Heart left ventricle (tissue), 13 donors: ENCODE data around the gene DDX10.

Source experiments
- CTCF ChIP-seq, 12 donors: fragments of 200-600 bp; sonication (generic) in 4 of 12; IDR thresholded peaks; one replicate each; pipeline versions ENCODE4 v1.5.0 to v1.8.0; 2018 to 2022; ENCODE audit warnings: antibody characterized with exemption in 12 of 12, mild to moderate bottlenecking in 5 of 12
- POLR2A ChIP-seq, 2 donors: fragments of 450-650 bp; IDR thresholded peaks; one replicate each; pipeline ENCODE4 v1.6.1; 2017; ENCODE audit warnings: antibody characterized with exemption in 2 of 2, mild to moderate bottlenecking in 2 of 2, moderate library complexity in 2 of 2
- donor health status: ischemic (EF 13 %, LVEDD 7.1; RV severe dilation, severe dysfunction).
- donor health status: DM: no; HTN: yes; CAD: no.
- donor health status: DM: no; HTN: no; CAD: no.
- donor health status: ischemic (EF 25% LVEDD 6.9; RV normal size, moderate dysfunction).
- donor health status: ischemic (EF 25% LVEDD 5.7; RV mildly dilated, moderate dysfunction).
- donor health status: ischemic (EF 35%, LVEDD 5.7; RV mildly dilated, moderate dysfunction).
- donor health status: nonischemic (EF 11% LVEDD 7.7; RV severe dilation, severe dysfunction).
- donor health status: DM: yes; HTN: yes; CAD: no.
- donor health status: PGD.
- donor health status: ischemic (EF 29% LVEDD 5.4; RV normal size, mild dysfunction).
- donor health status: nonischemic (EF 23%, LVEDD 6.1; RV moderate dilation, normal function).

- no peak for TF ChIP-seq POLR2A (IDR thresholded peaks at IDR 0.05)
- TF ChIP-seq CTCF (IDR thresholded peaks at IDR 0.05): no peak
These were observed 258.5 kb downstream of the DDX10 start for GRCh38 chr11:108923413-108923812.
